ENCODE data around the gene ZNF771.

- TF ChIP-seq CTCF (IDR thresholded peaks at IDR 0.05; ENCODE audit: extremely low read depth in 1 of 2, insufficient read depth in 1 of 2, low read depth in 1 of 2, low read length in 2 of 2) (no peak), EZH2 (IDR thresholded peaks at IDR 0.05; ENCODE audit: borderline replicate concordance, low read depth, low read length, severe bottlenecking) (no peak), FOS (IDR thresholded peaks at IDR 0.05; ENCODE audit: borderline replicate concordance, insufficient read depth, low read length) (no peak), POLR2A (IDR thresholded peaks at IDR 0.05; ENCODE audit: low read depth, low read length) (no peak), POLR2AphosphoS5 (IDR thresholded peaks at IDR 0.05; ENCODE audit: insufficient read depth, low read depth, low read length) (no peak)
Measured at GRCh38 chr16:30375864-30376263, 31.5 kb upstream of the ZNF771 start.

Data from endothelial cell of umbilical vein (primary cell).